Smooth muscle cell (in vitro differentiated cells): ENCODE results near the gene PGAM2. TPM values are rescaled to one million over a fixed set of nuclear protein-coding genes. Genes with fewer than 3 reads are reported as not detected.
"Not testable (repeated sequence)": the region's sequence is repeated elsewhere in the genome, so short reads cannot be mapped to it uniquely, and the experiment has no call there.

Experiments used
- DNase-seq: peaks from one replicate; lab custom pipeline; 2025; ENCODE audit not compliant: unreplicated experiment; lab: John Stamatoyannopoulos, UW
- H2AFZ ChIP-seq: fragments of 200-600 bp; sonication (generic); 2 replicates; pipeline ENCODE4 v1.6.0; 2016; ENCODE audit warnings: antibody characterized with exemption, low read depth, mild to moderate bottlenecking
- H3F3A ChIP-seq: fragments of 200-600 bp; sonication (generic); 2 replicates; pipeline ENCODE4 v1.6.0; 2017; ENCODE audit warnings: antibody characterized with exemption, low read depth
- H3K27ac ChIP-seq: fragments of 200-600 bp; sonication (generic); 2 replicates; pipeline ENCODE4 v1.5.1; 2016; ENCODE audit warnings: low read depth, mild to moderate bottlenecking
- H3K27me3 ChIP-seq: fragments of 200-600 bp; sonication (generic); 2 replicates; pipeline ENCODE4 v1.6.1; 2016; ENCODE audit warnings: low read depth, mild to moderate bottlenecking
- H3K36me3 ChIP-seq: fragments of 200-600 bp; sonication (generic); 2 replicates; pipeline ENCODE4 v1.5.1; 2016; ENCODE audit warnings: low read depth
- H3K4me1 ChIP-seq: fragments of 200-600 bp; sonication (generic); 2 replicates; pipeline ENCODE4 v1.5.1; 2016; ENCODE audit warnings: low read depth
- H3K4me2 ChIP-seq: fragments of 200-600 bp; sonication (generic); 2 replicates; pipeline ENCODE4 v1.6.0; 2016; ENCODE audit warnings: mild to moderate bottlenecking
- H3K4me3 ChIP-seq: fragments of 200-600 bp; sonication (generic); 2 replicates; pipeline ENCODE4 v1.5.1; 2016; ENCODE audit warnings: mild to moderate bottlenecking
- H3K79me2 ChIP-seq: fragments of 200-600 bp; sonication (generic); 2 replicates; pipeline ENCODE4 v1.6.0; 2016; ENCODE audit warnings: low read depth, mild to moderate bottlenecking
- H3K9ac ChIP-seq: fragments of 200-600 bp; sonication (generic); 2 replicates; pipeline ENCODE4 v1.6.0; 2016; ENCODE audit warnings: low read depth
- H3K9me3 ChIP-seq: fragments of 200-600 bp; sonication (generic); replicated peaks from 2 replicates; pipeline ENCODE4 v1.5.1; 2016; ENCODE audit warnings: low read depth
- H4K20me1 ChIP-seq: fragments of 200-600 bp; sonication (generic); 2 replicates; pipeline ENCODE4 v1.6.0; 2016; ENCODE audit warnings: low read depth
- WGBS: methylation state at CpG from one replicate; pipeline ENCODE4 v1.1.7; 2016; ENCODE audit warnings: low lambda C conversion rate; 5-methylcytosine and 5-hydroxymethylcytosine counted together
- microRNA-seq: library from miRNA; unstranded; fragments of <30 nt; microRNA quantifications from one replicate; pipeline ENCODE4, GENCODE V29; 2016; ENCODE audit warnings: borderline number of aligned reads
- polyA plus RNA-seq: library from polyadenylated mRNA; unstranded; fragments of >200 nt; fragmentation: Nextera tagmentation; extraction: Ambion mirVana; gene quantifications from 2 replicates; pipeline ENCODE4 v1.2.1, GENCODE V29; 2016
- total RNA-seq: library from RNA; depleted of rRNA; stranded (reverse); fragments of >200 nt; gene quantifications from 2 replicates; pipeline ENCODE4 v1.2.3, GENCODE V29; 2014
- TF ChIP-seq, protein P1 (sequence below): fragments of 200-600 bp; sonication (generic); IDR thresholded peaks from 2 replicates; pipeline ENCODE4 v1.5.1; 2017; ENCODE audit warnings: borderline replicate concordance, mild to moderate bottlenecking, antibody characterized with exemption; ENCODE audit not compliant: insufficient read depth, poor library complexity, severe bottlenecking

The PGAM2 gene
- total and polyA plus RNA-seq, 2 experiments from 2014 or later = not detected

DNA sequence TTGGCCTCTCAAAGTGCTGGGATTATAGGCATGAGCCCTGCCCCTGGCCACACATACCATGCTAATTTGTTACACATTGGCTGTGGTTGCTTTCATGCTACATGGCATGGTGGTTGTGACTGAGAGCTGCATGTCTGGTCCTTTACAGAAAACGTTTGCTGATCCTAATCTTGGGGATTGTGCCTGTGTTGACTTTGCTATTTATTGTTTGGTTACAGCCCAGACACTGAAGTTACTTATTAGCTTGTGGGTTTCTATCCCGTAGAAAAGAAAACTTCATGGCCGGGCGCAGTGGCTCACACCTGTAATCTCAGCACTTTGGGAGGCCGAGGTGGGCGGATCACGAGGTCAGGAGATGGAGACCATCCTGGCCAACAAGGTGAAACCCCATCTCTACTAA, 43.3 kb downstream of the PGAM2 start:
- not testable (repeated sequence) for H3K27me3 ChIP-seq, H3F3A ChIP-seq, H2AFZ ChIP-seq, H3K27ac ChIP-seq, H3K36me3 ChIP-seq, H4K20me1 ChIP-seq, H3K9me3 ChIP-seq, H3K4me3 ChIP-seq, DNase-seq, H3K4me1 ChIP-seq, H3K4me2 ChIP-seq, H3K9ac ChIP-seq
- peaks cover 13% of the 10 kb centered on the region for H3K79me2 ChIP-seq
- 82% methylated on average over 7 of the region's 7 CpGs for WGBS

GRCh38 chr7:44019825-44020224, 45.5 kb downstream of the PGAM2 start:
- H3K36me3 ChIP-seq, H3K27me3 ChIP-seq, DNase-seq, H3K4me1 ChIP-seq, H3K4me3 ChIP-seq, H3F3A ChIP-seq, H2AFZ ChIP-seq, H3K9ac ChIP-seq, H4K20me1 ChIP-seq, H3K27ac ChIP-seq, H3K4me2 ChIP-seq, H3K9me3 ChIP-seq: not testable (repeated sequence)
- 97% methylated on average over 6 of the region's 6 CpGs for WGBS
- H3K79me2 ChIP-seq = peaks cover 13% of the 10 kb centered on the region

DNA sequence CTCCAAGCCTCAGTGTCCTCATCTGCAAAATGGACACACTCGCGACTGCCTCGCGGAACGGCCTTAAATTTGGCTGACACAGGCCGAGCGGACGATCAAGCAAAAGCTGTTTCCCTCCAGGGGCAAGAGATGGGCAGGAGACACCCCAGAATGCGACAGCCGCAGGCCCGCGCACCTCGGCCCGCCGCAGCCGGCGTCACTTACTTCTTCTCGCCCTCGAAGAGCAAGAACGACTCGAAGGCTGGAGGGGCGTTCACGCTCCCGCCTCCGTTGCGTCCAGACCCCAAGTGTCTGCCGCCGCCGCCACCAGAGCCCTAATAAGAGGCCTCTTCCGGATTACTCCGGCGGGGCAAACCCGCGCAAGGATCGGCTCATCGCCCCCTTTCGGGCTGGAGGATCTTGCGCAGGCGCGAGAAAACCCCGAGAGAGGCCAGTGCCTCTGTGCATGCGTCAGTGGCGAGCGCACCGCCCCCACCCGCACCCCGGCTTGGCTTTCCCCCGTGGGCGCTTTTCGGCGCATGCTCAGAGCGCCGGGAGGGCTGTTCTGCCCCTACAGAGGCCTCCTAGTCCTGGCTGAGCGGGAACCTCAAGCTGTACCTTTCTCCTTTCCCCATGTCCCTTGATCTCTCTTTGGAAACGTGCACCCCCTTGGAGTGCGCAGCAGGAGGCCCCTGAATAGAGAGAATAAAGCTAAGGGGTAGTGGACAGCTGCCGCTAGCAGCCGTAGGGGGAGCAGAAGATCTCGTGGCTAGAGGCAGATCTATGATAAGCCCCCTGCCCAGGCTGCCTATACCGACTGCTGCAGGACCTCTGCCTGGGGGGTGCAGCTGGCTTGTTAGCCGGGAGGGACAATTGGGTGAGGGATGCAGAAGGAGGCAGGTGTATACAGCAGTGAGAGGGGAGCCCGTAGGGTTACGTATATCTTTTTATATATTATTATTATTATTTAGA, 46.2 kb downstream of the PGAM2 start:
- H4K20me1 ChIP-seq, H3K36me3 ChIP-seq, H3K27me3 ChIP-seq, H3K4me1 ChIP-seq, H3F3A ChIP-seq, H3K9me3 ChIP-seq, H2AFZ ChIP-seq: not testable (repeated sequence)
- Histone ChIP-seq H3K27ac (peak overlapping the region; percentile 52), H3K9ac (peak overlapping the region; percentile 88), H3K4me2 (peak overlapping the region; percentile 87), H3K4me3 (peak overlapping the region; percentile 93), H3K79me2 (peaks cover 13% of the 10 kb centered on the region)
- TF ChIP-seq, protein P1, sequence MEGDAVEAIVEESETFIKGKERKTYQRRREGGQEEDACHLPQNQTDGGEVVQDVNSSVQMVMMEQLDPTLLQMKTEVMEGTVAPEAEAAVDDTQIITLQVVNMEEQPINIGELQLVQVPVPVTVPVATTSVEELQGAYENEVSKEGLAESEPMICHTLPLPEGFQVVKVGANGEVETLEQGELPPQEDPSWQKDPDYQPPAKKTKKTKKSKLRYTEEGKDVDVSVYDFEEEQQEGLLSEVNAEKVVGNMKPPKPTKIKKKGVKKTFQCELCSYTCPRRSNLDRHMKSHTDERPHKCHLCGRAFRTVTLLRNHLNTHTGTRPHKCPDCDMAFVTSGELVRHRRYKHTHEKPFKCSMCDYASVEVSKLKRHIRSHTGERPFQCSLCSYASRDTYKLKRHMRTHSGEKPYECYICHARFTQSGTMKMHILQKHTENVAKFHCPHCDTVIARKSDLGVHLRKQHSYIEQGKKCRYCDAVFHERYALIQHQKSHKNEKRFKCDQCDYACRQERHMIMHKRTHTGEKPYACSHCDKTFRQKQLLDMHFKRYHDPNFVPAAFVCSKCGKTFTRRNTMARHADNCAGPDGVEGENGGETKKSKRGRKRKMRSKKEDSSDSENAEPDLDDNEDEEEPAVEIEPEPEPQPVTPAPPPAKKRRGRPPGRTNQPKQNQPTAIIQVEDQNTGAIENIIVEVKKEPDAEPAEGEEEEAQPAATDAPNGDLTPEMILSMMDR = peak; percentile 65
- peak; percentile 94 for DNase-seq
- 2% methylated on average over 59 of the region's 63 CpGs for WGBS

GRCh38 chr7:44015090-44015489, 50.3 kb downstream of the PGAM2 start:
- WGBS = 97% methylated on average over 12 of the region's 12 CpGs
- not testable (repeated sequence) for H3F3A ChIP-seq, H3K9ac ChIP-seq, DNase-seq, H2AFZ ChIP-seq, H3K27ac ChIP-seq, H3K4me3 ChIP-seq, H4K20me1 ChIP-seq, H3K4me2 ChIP-seq, H3K4me1 ChIP-seq, H3K9me3 ChIP-seq, H3K36me3 ChIP-seq, H3K27me3 ChIP-seq
- H3K79me2 ChIP-seq = peaks cover 13% of the 10 kb centered on the region

Small RNA genes within 50 kb of the gene (microRNA-seq; reads per million reads assigned to microRNA genes)
- gene MIR6837 (2.9 reads per million), gene MIR6838 (not detected)

Other genes starting within 250 kb of the PGAM2 start
- 84.1 and 87.7 TPM in 2 replicates for gene MRPS24, start 196.1 kb downstream of the PGAM2 start, total RNA-seq
- 164 and 183 TPM in 2 replicates for gene MRPS24, start 196.1 kb downstream of the PGAM2 start, polyA plus RNA-seq
- gene URGCP, start 159.0 kb downstream of the PGAM2 start, total RNA-seq = 24.8 and 34.4 TPM in 2 replicates
- gene URGCP, start 159.0 kb downstream of the PGAM2 start, polyA plus RNA-seq = 20.4 and 23.8 TPM in 2 replicates
- gene UBE2D4, start 139.1 kb downstream of the PGAM2 start, total RNA-seq = 5.6 and 8.6 TPM in 2 replicates
- 4.6 and 9.5 TPM in 2 replicates for gene UBE2D4, start 139.1 kb downstream of the PGAM2 start, polyA plus RNA-seq
- not detected in 2 replicates for gene SPDYE1, start 67.7 kb downstream of the PGAM2 start, total RNA-seq
- 0.15 and 0.74 TPM in 2 replicates for gene SPDYE1, start 67.7 kb downstream of the PGAM2 start, polyA plus RNA-seq
- gene DBNL, start 20.9 kb downstream of the PGAM2 start, total RNA-seq = 47.8 and 55.1 TPM in 2 replicates
- gene DBNL, start 20.9 kb downstream of the PGAM2 start, polyA plus RNA-seq = 94.5 and 98.4 TPM in 2 replicates
- 4.9 and 5.2 TPM in 2 replicates for gene POLM, start 17.0 kb upstream of the PGAM2 start, total RNA-seq
- 9.9 and 10.2 TPM in 2 replicates for gene POLM, start 17.0 kb upstream of the PGAM2 start, polyA plus RNA-seq
- gene AEBP1, start 38.8 kb upstream of the PGAM2 start, total RNA-seq = 36.6 and 39.7 TPM in 2 replicates
- 141 and 163 TPM in 2 replicates for gene AEBP1, start 38.8 kb upstream of the PGAM2 start, polyA plus RNA-seq
- 45.5 and 49.1 TPM in 2 replicates for gene POLD2, start 58.0 kb upstream of the PGAM2 start, total RNA-seq
- gene POLD2, start 58.0 kb upstream of the PGAM2 start, polyA plus RNA-seq = 133 and 151 TPM in 2 replicates
- 39.0 and 95.1 TPM in 2 replicates for gene MYL7, start 75.8 kb upstream of the PGAM2 start, total RNA-seq
- gene MYL7, start 75.8 kb upstream of the PGAM2 start, polyA plus RNA-seq = 35.8 and 77.7 TPM in 2 replicates
- gene GCK, start 123.9 kb upstream of the PGAM2 start, total RNA-seq = 1.6 and 2.7 TPM in 2 replicates
- gene GCK, start 123.9 kb upstream of the PGAM2 start, polyA plus RNA-seq = 5.5 and 7.3 TPM in 2 replicates
- 64.2 and 95.9 TPM in 2 replicates for gene YKT6, start 135.4 kb upstream of the PGAM2 start, total RNA-seq
- gene YKT6, start 135.4 kb upstream of the PGAM2 start, polyA plus RNA-seq = 86.5 and 87.4 TPM in 2 replicates